K562 (cell line): ENCODE measurements around the gene SLC7A14.

ENCODE experiments used
- KDM4B ChIP-seq, 2 experiments: fragments of 450-650 bp in 1 of 2; sonication (generic) in 1 of 2; IDR thresholded peaks; 2 replicates each; pipeline ENCODE4 v1.6.1; 2016 to 2017; ENCODE audit warnings: borderline replicate concordance in 2 of 2, antibody characterized with exemption in 1 of 2, low read depth in 1 of 2, mild to moderate bottlenecking in 1 of 2
- NFATC3 ChIP-seq: fragments of 450-650 bp; IDR thresholded peaks from 2 replicates; pipeline ENCODE4 v1.6.1; 2017; ENCODE audit warnings: mild to moderate bottlenecking
- TF ChIP-seq, protein P1 (sequence below), 2 experiments: fragments of 200-800 bp in 1 of 2; sonication (Bioruptor generic) in 1 of 2; sonication (generic) in 1 of 2; formaldehyde crosslinking in 1 of 2; IDR thresholded peaks in 1 of 2; conservative IDR thresholded peaks in 1 of 2; 2 replicates each; pipeline versions ENCODE4 v1.5.0 to v1.6.1; 2016 to 2020; ENCODE audit warnings: missing compliant biosample characterization in 1 of 2, missing genetic modification characterization in 1 of 2, missing genetic modification reagents in 1 of 2

DNA sequence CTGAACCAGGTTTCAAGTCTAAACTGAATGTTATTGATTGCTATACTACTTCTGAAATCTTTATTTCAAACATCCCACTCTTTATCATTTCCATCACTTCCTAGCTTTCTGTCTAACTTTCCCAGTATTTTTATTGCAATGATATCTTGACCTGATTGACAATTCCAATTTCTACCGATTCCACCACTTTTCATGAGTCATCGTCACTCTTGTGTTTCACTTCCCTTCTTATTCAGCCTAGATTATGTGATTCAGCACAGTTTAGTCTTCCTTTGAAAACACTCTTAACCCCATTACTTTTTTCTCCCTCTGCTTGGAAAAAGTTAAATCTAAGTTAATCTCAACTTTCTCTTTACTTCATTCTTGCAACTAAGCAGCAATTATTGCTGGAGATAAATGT lies 62.6 kb downstream of the SLC7A14 start:
- TF ChIP-seq, protein P1, sequence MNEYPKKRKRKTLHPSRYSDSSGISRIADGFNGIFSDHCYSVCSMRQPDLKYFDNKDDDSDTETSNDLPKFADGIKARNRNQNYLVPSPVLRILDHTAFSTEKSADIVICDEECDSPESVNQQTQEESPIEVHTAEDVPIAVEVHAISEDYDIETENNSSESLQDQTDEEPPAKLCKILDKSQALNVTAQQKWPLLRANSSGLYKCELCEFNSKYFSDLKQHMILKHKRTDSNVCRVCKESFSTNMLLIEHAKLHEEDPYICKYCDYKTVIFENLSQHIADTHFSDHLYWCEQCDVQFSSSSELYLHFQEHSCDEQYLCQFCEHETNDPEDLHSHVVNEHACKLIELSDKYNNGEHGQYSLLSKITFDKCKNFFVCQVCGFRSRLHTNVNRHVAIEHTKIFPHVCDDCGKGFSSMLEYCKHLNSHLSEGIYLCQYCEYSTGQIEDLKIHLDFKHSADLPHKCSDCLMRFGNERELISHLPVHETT (CRISPR knock-in tag; conservative IDR thresholded peaks at IDR 0.05 in 1 of 2, IDR thresholded peaks at IDR 0.05 in 1 of 2), result no peak
- no peak for TF ChIP-seq NFATC3
- TF ChIP-seq KDM4B (IDR thresholded peaks at IDR 0.05; ENCODE audit: borderline replicate concordance in 2 of 2, low read depth in 1 of 2), result no peak
